Endodermal cell (in vitro differentiated cells): ENCODE results near the gene LSMEM2. TPM values are rescaled to one million over a fixed set of nuclear protein-coding genes. Genes with fewer than 3 reads are reported as not detected.

ENCODE experiments used
- DNase-seq: peaks from one replicate; pipeline ENCODE4 v3.0.0-alpha.2; 2017
- H3K27ac ChIP-seq: 2 replicates; pipeline ENCODE4 v1.5.1; 2013; ENCODE audit warnings: mild to moderate bottlenecking, low read depth, low read length, moderate library complexity
- H3K27me3 ChIP-seq: 2 replicates; pipeline ENCODE4 v1.6.1; 2013; ENCODE audit warnings: mild to moderate bottlenecking, low read length, moderate library complexity; ENCODE audit not compliant: insufficient read depth, control insufficient read depth, poor library complexity, severe bottlenecking
- H3K36me3 ChIP-seq: 2 replicates; pipeline ENCODE4 v1.7.0; 2013; ENCODE audit warnings: mild to moderate bottlenecking, low read length, moderate library complexity; ENCODE audit not compliant: control insufficient read depth, insufficient read depth
- H3K4me1 ChIP-seq: one replicate; pipeline ENCODE4 v1.7.0; 2013; ENCODE audit warnings: low read length; ENCODE audit not compliant: control insufficient read depth, insufficient read depth
- H3K4me3 ChIP-seq: 2 replicates; pipeline ENCODE4 v1.5.1; 2013; ENCODE audit warnings: mild to moderate bottlenecking, low read length, moderate library complexity
- H3K9ac ChIP-seq: 2 replicates; pipeline ENCODE4 v1.6.1; 2013; ENCODE audit warnings: mild to moderate bottlenecking, low read length, moderate library complexity; ENCODE audit not compliant: poor library complexity, severe bottlenecking; ENCODE audit errors: extremely low read depth
- H3K9me3 ChIP-seq: 2 replicates; pipeline ENCODE4 v1.6.1; 2013; ENCODE audit warnings: mild to moderate bottlenecking, low read length, moderate library complexity; ENCODE audit not compliant: control insufficient read depth
- H3K27ac Mint-ChIP-seq: 2 replicates; pipeline ENCODE4 v1.8.0; 2020; ENCODE audit warnings: mixed read lengths
- H3K27me3 Mint-ChIP-seq: 2 replicates; pipeline ENCODE4 v1.8.0; 2021; ENCODE audit warnings: mild to moderate bottlenecking, mixed read lengths; ENCODE audit not compliant: insufficient read depth
- H3K36me3 Mint-ChIP-seq: 2 replicates; pipeline ENCODE4 v1.8.0; 2020; ENCODE audit warnings: low read depth, mixed read lengths
- H3K4me1 Mint-ChIP-seq: 2 replicates; pipeline ENCODE4 v1.8.0; 2020; ENCODE audit warnings: mixed read lengths
- H3K4me3 Mint-ChIP-seq: 2 replicates; pipeline ENCODE4 v1.8.0; 2020; ENCODE audit warnings: mild to moderate bottlenecking, moderate library complexity, mixed read lengths
- H3K9me3 Mint-ChIP-seq: 2 replicates; pipeline ENCODE4 v1.8.0; 2020; ENCODE audit warnings: mild to moderate bottlenecking, mixed read lengths
- CTCF ChIP-seq: fragments of 200-600 bp; sonication (generic); conservative IDR thresholded peaks from 2 replicates; pipeline ENCODE4 v1.5.0; 2021; ENCODE audit warnings: antibody characterized with exemption, mild to moderate bottlenecking
- WGBS, 2 experiments: methylation state at CpG; one replicate each; pipeline versions ENCODE4 v1.1.5 to v1.1.7; 2013; ENCODE audit warnings: missing lambda C conversion rate in 2 of 2, mixed read lengths in 1 of 2; ENCODE audit not compliant: insufficient coverage in 1 of 2, insufficient read length in 1 of 2; 5-methylcytosine and 5-hydroxymethylcytosine counted together
- total RNA-seq, 2 donors: library from RNA; stranded (reverse); fragmentation: NEBNext Ultra II Directional in 1 of 2; extraction: Animal tissue kit (Norgen Biotek cat#: 25700) in 1 of 2; gene quantifications; 2 replicates in 1 of 2; 3 replicates in 1 of 2; pipeline ENCODE4 v1.2.1, GENCODE V29; 2021

LSMEM2 gene
- total RNA-seq, 2 donors from 2014 or later: not detected

- H3K36me3 ChIP-seq: peaks cover 54% of the 10 kb centered on the region
- no peak for DNase-seq
- H3K9me3 ChIP-seq: no peaks in the 10 kb centered on the region
- H3K27me3 ChIP-seq: no peaks in the 10 kb centered on the region
- H3K27ac Mint-ChIP-seq: no peak overlapping the region
- H3K9ac ChIP-seq: no peak overlapping the region
- H3K4me1 ChIP-seq: peaks cover 4% of the 10 kb centered on the region
- WGBS, 2 experiments: 88 to 95% methylated on average over 6 to 10 of the region's 10 CpGs
- H3K27me3 Mint-ChIP-seq: no peaks in the 10 kb centered on the region
- H3K4me1 Mint-ChIP-seq: peaks cover 3% of the 10 kb centered on the region
- H3K36me3 Mint-ChIP-seq: peaks cover 33% of the 10 kb centered on the region
- no peaks in the 10 kb centered on the region for H3K9me3 Mint-ChIP-seq
- no peak for TF ChIP-seq CTCF
- H3K27ac ChIP-seq: no peak overlapping the region
- H3K4me3 Mint-ChIP-seq: no peak overlapping the region
- H3K4me3 ChIP-seq: no peak overlapping the region
Measured at GRCh38 chr3:50330330-50330729, 51.4 kb downstream of the LSMEM2 start.

GRCh38 chr3:50331364-50331907, 52.5 kb downstream of the LSMEM2 start:
- Histone ChIP-seq H3K4me1 (peaks cover 10% of the 10 kb centered on the region), H3K27me3 (no peaks in the 10 kb centered on the region), H3K27ac (no peak overlapping the region), H3K4me3 (no peak overlapping the region), H3K9me3 (no peaks in the 10 kb centered on the region), H3K9ac (no peak overlapping the region), H3K36me3 (peaks cover 46% of the 10 kb centered on the region)
- H3K4me1 Mint-ChIP-seq: peaks cover 9% of the 10 kb centered on the region
- TF ChIP-seq CTCF: no peak
- H3K9me3 Mint-ChIP-seq: no peaks in the 10 kb centered on the region
- DNase-seq: no peak
- no peak overlapping the region for H3K27ac Mint-ChIP-seq
- H3K36me3 Mint-ChIP-seq: peaks cover 29% of the 10 kb centered on the region
- WGBS, 2 experiments: 96 to 97% methylated on average over 16 to 19 of the region's 19 CpGs
- no peak overlapping the region for H3K4me3 Mint-ChIP-seq
- H3K27me3 Mint-ChIP-seq: no peaks in the 10 kb centered on the region

GRCh38 chr3:50333744-50334328, 54.9 kb downstream of the LSMEM2 start:
- Histone ChIP-seq H3K4me3 (peak overlapping the region; percentile 3), H3K9me3 (no peaks in the 10 kb centered on the region), H3K27me3 (peaks cover 8% of the 10 kb centered on the region), H3K27ac (no peak overlapping the region), H3K4me1 (peaks cover 10% of the 10 kb centered on the region), H3K9ac (no peak overlapping the region), H3K36me3 (peaks cover 41% of the 10 kb centered on the region)
- WGBS, 2 experiments: 90 to 95% methylated on average over 8 to 12 of the region's 12 CpGs
- Mint-ChIP-seq H3K27me3 (peaks cover 8% of the 10 kb centered on the region), H3K36me3 (peaks cover 29% of the 10 kb centered on the region), H3K9me3 (no peaks in the 10 kb centered on the region), H3K4me3 (no peak overlapping the region), H3K4me1 (peaks cover 10% of the 10 kb centered on the region), H3K27ac (peak overlapping the region; percentile 55)
- TF ChIP-seq CTCF: no peak
- no peak for DNase-seq
